Astrocyte (in vitro differentiated cells and primary cell): Measurements from ENCODE around the gene ACACB. TPM values are rescaled to one million over a fixed set of nuclear protein-coding genes. Genes with fewer than 3 reads are reported as not detected.

Source experiments
- DNase-seq: peaks from one replicate; pipeline ENCODE4 v3.0.0-alpha.2; 2010; ENCODE audit warnings: low read depth
- FAIRE-seq: peaks from 2 replicates; lab custom pipeline; 2011; peaks lifted over from hg19 to GRCh38; lab: Jason Lieb, UNC
- H2AFZ ChIP-seq: 2 replicates; pipeline ENCODE4 v1.6.0; 2012; ENCODE audit warnings: low read depth, low read length, inconsistent platforms
- H3K27ac ChIP-seq: 2 replicates; pipeline ENCODE4 v1.5.1; 2011; ENCODE audit warnings: low read depth, low read length, inconsistent platforms
- H3K27me3 ChIP-seq: 2 replicates; pipeline ENCODE4 v1.6.0; 2011; ENCODE audit warnings: low read length, inconsistent platforms; ENCODE audit not compliant: insufficient read depth
- H3K36me3 ChIP-seq: 2 replicates; pipeline ENCODE4 v1.5.1; 2011; ENCODE audit warnings: low read length, inconsistent platforms; ENCODE audit not compliant: insufficient read depth
- H3K4me1 ChIP-seq: 2 replicates; pipeline ENCODE4 v1.5.1; 2011; ENCODE audit warnings: low read length, inconsistent platforms; ENCODE audit not compliant: insufficient read depth
- H3K4me2 ChIP-seq: 2 replicates; pipeline ENCODE4 v1.6.0; 2012; ENCODE audit warnings: low read length, inconsistent platforms
- H3K4me3 ChIP-seq: 2 replicates; pipeline ENCODE4 v1.5.1; 2011; ENCODE audit warnings: low read depth, mild to moderate bottlenecking, low read length, inconsistent platforms; ENCODE audit not compliant: insufficient read depth
- H3K79me2 ChIP-seq: 2 replicates; pipeline ENCODE4 v1.6.0; 2012; ENCODE audit warnings: mild to moderate bottlenecking, low read length, inconsistent platforms; ENCODE audit not compliant: insufficient read depth
- H3K9ac ChIP-seq: 2 replicates; pipeline ENCODE4 v1.6.0; 2012; ENCODE audit warnings: mild to moderate bottlenecking, low read length, inconsistent platforms
- H3K9me3 ChIP-seq: 2 replicates; pipeline ENCODE4 v1.5.1; 2012; ENCODE audit warnings: low read depth, mild to moderate bottlenecking, low read length, inconsistent platforms; ENCODE audit not compliant: insufficient read depth
- H4K20me1 ChIP-seq: 2 replicates; pipeline ENCODE4 v1.6.0; 2012; ENCODE audit warnings: low read length, inconsistent platforms; ENCODE audit not compliant: insufficient read depth
- H3K27ac Mint-ChIP-seq: one replicate; pipeline ENCODE4 v1.8.0; 2021; ENCODE audit warnings: mild to moderate bottlenecking, mixed read lengths; ENCODE audit not compliant: unreplicated experiment
- H3K27me3 Mint-ChIP-seq: one replicate; pipeline ENCODE4 v1.8.0; 2021; ENCODE audit warnings: low read depth, mixed read lengths; ENCODE audit not compliant: unreplicated experiment
- H3K36me3 Mint-ChIP-seq: one replicate; pipeline ENCODE4 v1.8.0; 2021; ENCODE audit warnings: low read depth, mixed read lengths; ENCODE audit not compliant: unreplicated experiment
- H3K4me1 Mint-ChIP-seq: one replicate; pipeline ENCODE4 v1.8.0; 2021; ENCODE audit warnings: low read depth, mixed read lengths; ENCODE audit not compliant: unreplicated experiment
- H3K4me3 Mint-ChIP-seq: one replicate; pipeline ENCODE4 v1.8.0; 2021; ENCODE audit warnings: mild to moderate bottlenecking, moderate library complexity, mixed read lengths; ENCODE audit not compliant: unreplicated experiment
- H3K9me3 Mint-ChIP-seq: one replicate; pipeline ENCODE4 v1.8.0; 2021; ENCODE audit warnings: mild to moderate bottlenecking, mixed read lengths; ENCODE audit not compliant: unreplicated experiment
- EZH2 ChIP-seq: IDR thresholded peaks from 2 replicates; pipeline ENCODE4 v1.6.1; 2012; ENCODE audit warnings: mild to moderate bottlenecking, low read length, inconsistent platforms; ENCODE audit not compliant: insufficient read depth
- total RNA-seq: library from RNA; stranded (reverse); gene quantifications from 2 replicates; pipeline ENCODE4 v1.2.1, GENCODE V29; 2021
- TF ChIP-seq, protein P1 (sequence below): IDR thresholded peaks from 2 replicates; pipeline ENCODE4 v1.5.1; 2011; ENCODE audit warnings: low read depth, mild to moderate bottlenecking, inconsistent platforms, low read length, moderate library complexity; ENCODE audit not compliant: insufficient read depth

ACACB gene
- total RNA-seq, 1 donor from 2014 or later = 3.9 TPM

GRCh38 chr12:109097140-109097434 lies 19.3 kb upstream of the ACACB start:
- Mint-ChIP-seq H3K9me3 (peaks cover 2% of the 10 kb centered on the region), H3K27me3 (peaks cover 2% of the 10 kb centered on the region), H3K36me3 (peaks cover 18% of the 10 kb centered on the region), H3K4me1 (peaks cover 24% of the 10 kb centered on the region), H3K4me3 (peak overlapping the region; percentile 92), H3K27ac (peak overlapping the region; percentile 7)
- Histone ChIP-seq H3K36me3 (peaks cover 8% of the 10 kb centered on the region), H3K4me2 (peak overlapping the region; percentile 93), H3K79me2 (peaks cover 25% of the 10 kb centered on the region), H3K4me3 (peak overlapping the region; percentile 65), H2AFZ (peak overlapping the region; percentile 91), H3K27ac (peak overlapping the region; percentile 44), H3K27me3 (no peaks in the 10 kb centered on the region), H3K4me1 (peaks cover 30% of the 10 kb centered on the region), H3K9ac (peak overlapping the region; percentile 63), H4K20me1 (peaks cover 10% of the 10 kb centered on the region), H3K9me3 (no peaks in the 10 kb centered on the region)
- FAIRE-seq = no peak
- TF ChIP-seq, protein P1, sequence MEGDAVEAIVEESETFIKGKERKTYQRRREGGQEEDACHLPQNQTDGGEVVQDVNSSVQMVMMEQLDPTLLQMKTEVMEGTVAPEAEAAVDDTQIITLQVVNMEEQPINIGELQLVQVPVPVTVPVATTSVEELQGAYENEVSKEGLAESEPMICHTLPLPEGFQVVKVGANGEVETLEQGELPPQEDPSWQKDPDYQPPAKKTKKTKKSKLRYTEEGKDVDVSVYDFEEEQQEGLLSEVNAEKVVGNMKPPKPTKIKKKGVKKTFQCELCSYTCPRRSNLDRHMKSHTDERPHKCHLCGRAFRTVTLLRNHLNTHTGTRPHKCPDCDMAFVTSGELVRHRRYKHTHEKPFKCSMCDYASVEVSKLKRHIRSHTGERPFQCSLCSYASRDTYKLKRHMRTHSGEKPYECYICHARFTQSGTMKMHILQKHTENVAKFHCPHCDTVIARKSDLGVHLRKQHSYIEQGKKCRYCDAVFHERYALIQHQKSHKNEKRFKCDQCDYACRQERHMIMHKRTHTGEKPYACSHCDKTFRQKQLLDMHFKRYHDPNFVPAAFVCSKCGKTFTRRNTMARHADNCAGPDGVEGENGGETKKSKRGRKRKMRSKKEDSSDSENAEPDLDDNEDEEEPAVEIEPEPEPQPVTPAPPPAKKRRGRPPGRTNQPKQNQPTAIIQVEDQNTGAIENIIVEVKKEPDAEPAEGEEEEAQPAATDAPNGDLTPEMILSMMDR = no peak
- no peak for TF ChIP-seq EZH2
- DNase-seq = no peak

GRCh38 chr12:109097435-109098182 lies 18.8 kb upstream of the ACACB start, which contains the start of gene UNG:
Gene UNG (plus strand): TSS chr12:109097597. CDS start chr12:109097680, 83 bp downstream.
- Mint-ChIP-seq H3K4me3 (peak within 1 kb of the TSS; percentile 92), H3K9me3 (no peaks in the 10 kb centered on the region), H3K27me3 (peaks cover 2% of the 10 kb centered on the region), H3K4me1 (peaks cover 22% of the 10 kb centered on the region), H3K36me3 (peaks cover 16% of the 10 kb centered on the region), H3K27ac (peak within 1 kb of the TSS; percentile 80)
- Histone ChIP-seq H3K27me3 (no peaks in the 10 kb centered on the region), H3K9me3 (no peaks in the 10 kb centered on the region), H3K36me3 (peaks cover 8% of the 10 kb centered on the region), H3K79me2 (peaks cover 20% of the 10 kb centered on the region), H3K4me2 (peak within 1 kb of the TSS; percentile 93), H4K20me1 (peaks cover 10% of the 10 kb centered on the region), H3K4me3 (peak within 1 kb of the TSS; percentile 85), H3K9ac (peak within 1 kb of the TSS; percentile 86), H3K4me1 (peaks cover 24% of the 10 kb centered on the region), H3K27ac (peak within 1 kb of the TSS; percentile 67), H2AFZ (peak within 1 kb of the TSS; percentile 91)
- TF ChIP-seq EZH2 = no peak
- TF ChIP-seq, protein P1 = no peak
- peak; percentile 80 for DNase-seq
- FAIRE-seq = no peak

- H3K27ac Mint-ChIP-seq = peak overlapping the region; percentile 80
- TF ChIP-seq, protein P1 = no peak
- TF ChIP-seq EZH2 = no peak
- Histone ChIP-seq H3K36me3 (peaks cover 10% of the 10 kb centered on the region), H4K20me1 (peaks cover 10% of the 10 kb centered on the region), H3K4me1 (peaks cover 18% of the 10 kb centered on the region), H3K4me3 (peak overlapping the region; percentile 85), H3K27ac (peak overlapping the region; percentile 67), H3K4me2 (peak overlapping the region; percentile 93), H3K9me3 (no peaks in the 10 kb centered on the region), H3K79me2 (peaks cover 14% of the 10 kb centered on the region), H2AFZ (peak overlapping the region; percentile 91), H3K27me3 (no peaks in the 10 kb centered on the region), H3K9ac (peak overlapping the region; percentile 86)
- peaks cover 16% of the 10 kb centered on the region for H3K36me3 Mint-ChIP-seq
- DNase-seq (peak; percentile 50), FAIRE-seq (no peak)
- H3K4me3 Mint-ChIP-seq = peak overlapping the region; percentile 92
- peaks cover 2% of the 10 kb centered on the region for H3K27me3 Mint-ChIP-seq
- no peaks in the 10 kb centered on the region for H3K9me3 Mint-ChIP-seq
- peaks cover 22% of the 10 kb centered on the region for H3K4me1 Mint-ChIP-seq
Measured at GRCh38 chr12:109098183-109098604, 18.2 kb upstream of the ACACB start.
